NCI-H446 treated with DMSO at 0.1 percent for 48 hours (cell line): ENCODE data around the gene SRC.

Experiments
- DNase-seq: peaks from one replicate; lab custom pipeline; 2025; lab: John Stamatoyannopoulos, UW

SRC gene

DNA sequence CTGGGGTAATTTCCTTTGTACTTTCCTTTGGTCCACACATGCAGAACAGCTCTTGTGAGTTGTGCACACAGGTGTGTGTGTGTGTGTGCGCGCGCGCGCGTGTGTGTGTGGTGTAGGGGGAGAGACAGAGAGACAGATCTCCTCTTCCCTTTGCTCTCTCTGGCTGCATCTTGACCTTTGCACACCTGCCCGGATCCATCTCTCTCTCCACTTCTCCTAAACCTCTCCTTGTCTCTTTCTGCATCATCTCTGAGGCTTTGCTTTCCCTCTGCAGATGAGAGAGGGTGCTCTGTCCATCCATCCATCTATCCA lies 67.0 kb downstream of the SRC start:
- DNase-seq = no peak

DNA sequence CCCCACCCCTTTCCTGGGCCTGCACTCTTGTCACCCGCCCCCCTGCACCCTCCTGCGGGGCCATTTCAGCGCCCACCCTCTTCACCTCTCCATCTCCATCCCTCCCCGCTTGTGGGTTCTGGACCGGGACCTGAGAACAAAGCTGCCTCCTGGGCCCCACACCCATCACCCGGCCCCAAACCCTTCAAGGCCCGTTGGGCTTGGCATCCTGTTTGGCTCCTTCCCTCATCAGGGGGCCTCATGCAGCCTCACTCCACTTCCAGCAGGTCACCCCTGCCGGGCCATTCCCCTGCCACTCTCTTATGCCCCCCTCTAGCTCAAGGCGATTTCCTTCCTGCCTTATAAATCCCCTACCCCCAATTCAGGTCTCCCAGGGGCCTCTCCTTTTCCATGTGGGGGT lies 67.4 kb downstream of the SRC start:
- DNase-seq = no peak

DNA sequence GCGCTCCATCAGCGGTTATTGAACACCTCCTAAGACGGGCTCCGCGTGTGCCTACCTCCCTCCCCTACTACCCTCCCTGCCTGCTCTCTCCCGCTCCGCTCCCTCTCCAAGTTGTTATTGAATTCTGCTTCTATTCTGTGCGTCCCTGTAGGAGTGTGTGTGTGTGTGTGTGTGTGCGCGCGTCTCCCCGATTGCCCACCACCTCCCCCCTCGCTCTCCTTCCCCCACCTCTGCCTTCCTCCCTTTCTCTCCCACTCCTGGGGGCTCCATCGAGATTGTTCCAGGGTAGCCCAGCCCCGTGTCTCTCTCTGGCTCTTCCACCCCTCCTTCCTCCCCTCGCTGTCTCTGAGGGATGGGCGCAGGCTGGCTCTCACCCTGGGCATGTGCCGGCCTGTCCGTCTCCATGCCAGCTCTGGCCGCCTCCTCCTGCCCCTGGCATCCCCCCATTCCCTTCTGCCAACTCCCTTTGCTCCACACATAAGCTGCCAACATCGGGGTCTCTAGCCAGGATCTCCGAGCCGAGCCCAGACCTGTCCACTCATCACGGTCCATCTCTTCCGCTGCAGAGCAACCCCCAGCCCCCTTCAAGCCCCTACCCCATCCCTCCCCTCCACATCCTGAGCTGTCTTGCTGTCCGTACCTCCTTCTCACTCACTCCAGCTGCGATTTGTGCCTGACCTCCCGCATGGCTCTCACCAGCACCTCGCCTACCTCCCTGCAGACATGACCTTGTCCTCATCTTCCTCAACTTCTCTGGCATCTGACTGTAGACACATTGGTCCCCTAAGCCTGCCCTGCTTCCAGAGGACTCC lies 68.5 kb downstream of the SRC start:
- peak; percentile 11 for DNase-seq

DNA sequence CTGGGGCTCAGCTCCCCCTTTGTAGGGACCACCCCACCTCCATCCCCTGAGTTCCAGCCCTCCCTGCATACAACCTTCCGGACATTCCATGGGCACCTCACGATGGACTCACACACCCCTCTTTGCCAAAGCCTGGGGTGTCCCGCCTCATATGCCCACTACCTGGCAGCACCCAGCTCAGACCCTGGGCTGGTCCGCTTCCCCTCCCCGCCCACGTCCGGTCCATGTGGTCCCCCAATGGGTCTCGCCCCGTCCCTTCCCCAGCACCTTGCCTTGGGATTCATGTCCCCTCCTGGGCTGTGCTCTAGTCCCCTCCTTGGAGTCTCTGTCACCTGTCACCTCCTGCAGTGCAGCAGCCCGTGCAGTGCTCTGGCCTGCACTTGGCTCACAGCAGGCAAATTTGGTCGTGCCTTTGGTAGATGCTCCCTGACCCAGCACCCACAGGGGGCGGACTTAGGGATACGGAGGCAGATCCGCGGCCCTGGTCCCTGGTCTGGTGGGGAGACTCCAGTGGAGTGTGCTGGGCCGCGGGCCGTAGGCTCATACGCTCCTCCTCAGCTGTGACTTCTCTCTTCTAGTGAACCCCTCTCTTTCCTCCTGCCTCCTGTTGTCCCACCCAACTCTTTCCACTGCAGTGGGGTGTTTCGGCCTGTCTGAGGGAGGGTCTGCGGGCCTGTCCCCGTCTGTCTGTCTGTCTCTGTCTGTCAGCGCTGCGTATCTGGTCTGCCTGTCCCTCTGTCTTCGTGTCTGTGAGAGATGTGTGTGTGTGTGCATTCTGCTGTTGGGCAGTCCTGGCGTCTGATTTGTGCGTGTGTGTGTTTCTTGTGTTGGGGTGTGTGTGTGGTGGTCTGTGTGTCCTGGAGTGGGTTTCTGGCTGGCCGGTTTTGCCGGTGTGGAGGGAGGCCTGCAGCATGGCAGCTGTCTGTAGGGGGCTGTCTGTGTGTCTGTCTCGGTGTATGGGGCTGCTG lies 69.5 kb downstream of the SRC start:
- no peak for DNase-seq

DNA sequence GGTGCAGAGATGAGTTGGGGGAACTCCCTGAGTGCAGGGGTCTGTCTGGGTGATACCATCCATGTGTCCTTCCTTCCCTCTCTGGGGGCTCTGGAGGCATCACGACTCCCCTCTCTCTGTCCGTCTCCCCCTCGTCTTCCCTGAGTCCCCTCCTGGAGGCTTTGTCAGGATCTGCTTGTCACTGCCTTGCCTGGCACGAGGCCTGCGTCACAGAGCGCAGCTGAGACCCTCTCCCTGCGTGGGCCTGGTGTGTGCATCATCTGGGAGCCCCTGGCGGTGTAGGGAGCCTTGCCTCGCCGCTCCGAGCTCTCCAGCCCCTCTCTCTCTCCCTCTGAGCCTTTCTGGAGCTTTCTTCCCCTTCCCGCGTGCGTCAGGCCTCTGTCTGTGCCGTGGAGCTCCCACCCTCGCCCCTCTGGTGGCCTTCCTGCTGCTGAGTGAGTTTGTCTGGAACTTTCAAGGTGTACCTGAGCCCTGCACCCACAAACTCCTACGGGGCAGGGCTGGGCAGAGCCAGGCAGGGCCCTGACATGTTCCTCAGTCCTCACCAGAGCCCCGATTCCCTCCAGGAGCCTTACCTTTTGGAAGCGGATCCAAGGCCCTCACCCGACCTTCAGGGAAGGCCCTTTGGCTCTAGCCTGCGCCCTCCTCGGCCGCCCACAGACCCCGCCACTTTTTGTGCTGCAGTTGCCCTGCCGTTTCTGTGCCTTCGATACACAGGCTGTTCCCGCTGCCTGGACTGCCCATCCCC lies 70.3 kb downstream of the SRC start:
- DNase-seq = no peak

DNA sequence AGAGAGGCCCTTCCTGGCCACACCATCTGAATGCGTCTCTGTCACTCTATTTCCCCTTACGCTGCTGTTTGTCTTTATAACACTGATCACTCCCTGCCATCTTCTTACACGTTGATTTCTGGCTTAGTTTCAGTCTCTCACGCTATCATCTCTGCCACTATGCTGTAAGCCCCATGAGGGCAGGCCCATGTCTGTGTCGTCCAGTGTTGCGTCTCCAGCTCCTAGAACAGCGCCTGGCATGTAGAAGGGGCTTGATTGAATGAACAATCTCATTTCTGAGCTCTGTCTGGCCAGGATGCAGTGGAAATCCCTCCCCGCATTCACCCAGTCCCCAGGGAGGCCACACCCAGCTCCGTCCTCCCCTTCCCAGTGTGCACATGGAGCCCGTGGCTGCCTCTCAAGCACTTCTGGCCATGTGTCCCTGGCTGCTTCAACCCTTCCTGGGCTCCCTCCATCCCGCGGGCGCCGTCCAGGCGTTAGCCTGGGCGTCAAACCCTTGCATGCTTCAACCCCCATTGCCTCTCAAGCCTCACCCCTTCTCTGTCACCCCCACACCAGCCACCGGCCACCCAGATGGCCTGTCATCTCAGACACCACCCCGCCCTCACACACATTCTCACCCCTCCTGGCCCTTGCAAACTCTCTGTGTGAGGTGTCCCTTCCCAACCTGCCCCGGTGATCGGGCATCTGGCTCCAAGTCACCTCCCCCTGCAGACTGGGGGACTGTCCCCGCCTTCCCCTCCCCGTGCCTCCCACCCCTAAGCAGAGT lies 71.1 kb downstream of the SRC start:
- no peak for DNase-seq

DNA sequence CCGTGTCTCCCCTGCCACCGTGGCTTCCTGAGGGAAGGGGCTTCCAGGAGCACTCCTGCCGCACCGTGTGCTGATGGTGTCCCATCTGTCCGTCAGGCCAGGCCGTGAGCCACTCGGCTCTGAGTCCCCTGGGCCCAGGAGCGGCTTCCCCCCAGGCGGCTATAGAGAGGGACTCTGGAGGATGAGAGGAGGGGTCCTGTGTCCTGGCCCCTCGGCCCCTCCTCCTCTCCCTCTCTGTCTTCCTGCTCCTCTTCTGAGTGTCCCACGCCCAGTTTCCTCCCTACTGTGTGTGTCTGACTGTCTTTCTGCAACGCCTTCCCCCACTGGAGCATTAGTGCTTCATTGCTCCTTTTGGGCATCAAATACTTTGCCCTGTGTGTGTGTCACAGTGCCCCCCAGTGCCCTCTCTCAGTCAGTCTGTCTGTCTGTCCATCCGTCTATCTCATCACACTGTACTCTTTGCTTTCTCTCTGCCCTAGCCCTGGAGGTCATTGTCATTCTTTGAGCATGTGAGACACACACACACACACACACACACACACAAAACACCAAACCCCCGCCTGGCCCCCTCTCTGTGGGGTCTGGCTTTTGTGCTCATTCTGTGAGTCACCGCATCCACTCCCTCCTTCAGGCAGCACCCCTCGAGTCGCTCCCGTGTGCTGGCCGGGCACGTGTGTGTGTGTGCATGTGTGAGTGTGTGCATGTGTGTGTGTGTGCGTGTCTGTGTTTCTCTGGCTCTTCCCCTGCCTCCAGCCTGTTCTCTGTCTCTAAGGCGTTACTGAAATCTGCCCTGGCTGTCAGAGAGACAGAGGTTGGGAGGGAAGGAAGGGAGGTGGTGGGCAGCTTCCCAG lies 71.9 kb downstream of the SRC start:
- DNase-seq = no peak

DNA sequence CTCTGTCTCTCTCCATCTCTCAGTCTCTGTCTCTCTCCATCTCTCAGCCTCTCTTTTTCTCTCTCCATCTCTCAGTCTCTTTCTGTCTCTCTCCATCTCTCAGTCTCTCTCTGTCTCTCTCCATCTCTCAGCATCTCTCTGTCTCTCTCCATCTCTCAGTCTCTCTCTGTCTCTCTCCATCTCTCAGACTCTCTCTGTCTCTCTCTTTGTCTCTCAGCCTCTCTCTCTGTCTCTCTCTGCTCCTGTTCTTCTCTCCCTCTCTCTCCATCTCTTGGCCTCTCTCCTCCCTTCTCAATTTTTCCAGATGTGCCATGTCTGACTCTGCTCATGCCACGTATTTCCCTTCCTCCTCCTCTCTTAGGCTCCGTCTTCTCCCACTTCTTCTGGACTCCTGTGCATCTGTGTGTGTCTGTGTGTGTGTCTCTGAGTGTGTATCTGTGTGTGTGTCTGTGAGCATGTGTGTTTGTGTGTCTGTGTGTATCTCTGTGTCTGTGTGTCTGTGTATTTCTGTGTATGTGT lies 72.7 kb downstream of the SRC start:
- no peak for DNase-seq

DNA sequence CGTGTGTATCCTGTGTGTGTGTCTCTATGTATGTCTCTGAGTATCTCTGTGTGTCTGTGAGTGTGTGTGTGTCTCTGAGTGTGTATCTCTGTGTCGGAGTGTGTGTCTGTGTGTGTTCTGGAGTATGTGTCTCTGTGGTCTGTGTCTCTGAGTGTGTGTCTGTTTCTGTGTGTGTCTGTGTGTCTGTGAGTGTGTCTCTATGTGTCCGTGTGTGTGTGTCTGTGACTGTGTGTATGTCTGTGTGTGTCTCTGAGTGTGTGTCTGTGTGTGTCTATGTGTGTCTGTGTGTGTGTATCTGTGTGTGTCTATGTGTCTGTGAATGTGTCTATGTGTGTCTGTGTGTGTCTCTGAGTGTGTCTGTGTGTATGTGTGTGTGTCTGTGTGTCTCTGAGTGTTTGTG lies 73.4 kb downstream of the SRC start:
- DNase-seq = no peak

DNA sequence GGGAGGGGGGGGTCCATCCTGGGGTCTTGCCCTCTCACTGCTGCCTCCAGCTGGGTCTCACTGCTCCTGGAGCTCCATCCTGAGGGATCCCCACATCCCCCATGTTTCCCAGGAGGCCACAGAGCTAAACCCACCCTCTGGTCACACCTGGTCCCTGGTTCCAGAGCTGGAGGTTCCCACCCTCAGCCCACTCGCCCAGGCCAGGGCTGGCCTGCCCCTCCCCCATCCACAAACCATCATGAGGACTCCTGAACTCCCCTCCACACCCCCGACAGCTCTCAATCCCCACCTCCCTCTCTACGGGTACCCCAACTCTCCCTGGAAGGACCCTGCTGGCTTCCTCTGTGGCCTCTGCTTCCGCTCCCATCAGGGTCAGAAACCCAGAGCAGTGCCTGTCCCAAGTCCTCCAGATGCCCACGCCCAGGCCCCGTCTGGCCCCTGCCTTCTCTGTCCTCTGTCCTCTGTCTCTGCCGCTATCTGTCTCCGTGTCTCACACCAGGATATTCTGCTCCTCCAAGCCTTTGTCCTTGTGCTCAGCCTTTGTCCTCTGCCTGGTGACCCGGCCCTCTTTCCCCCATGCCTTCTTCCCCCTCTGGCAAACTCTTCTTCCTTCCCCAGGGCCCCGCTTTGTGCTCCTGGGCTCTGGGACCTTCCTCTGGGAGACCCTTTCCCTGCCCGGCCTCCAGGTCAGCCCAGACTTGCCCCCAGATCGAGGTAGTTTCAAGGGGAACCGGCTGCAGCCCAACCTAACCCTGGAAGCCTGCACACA lies 74.0 kb downstream of the SRC start:
- DNase-seq = no peak

DNA sequence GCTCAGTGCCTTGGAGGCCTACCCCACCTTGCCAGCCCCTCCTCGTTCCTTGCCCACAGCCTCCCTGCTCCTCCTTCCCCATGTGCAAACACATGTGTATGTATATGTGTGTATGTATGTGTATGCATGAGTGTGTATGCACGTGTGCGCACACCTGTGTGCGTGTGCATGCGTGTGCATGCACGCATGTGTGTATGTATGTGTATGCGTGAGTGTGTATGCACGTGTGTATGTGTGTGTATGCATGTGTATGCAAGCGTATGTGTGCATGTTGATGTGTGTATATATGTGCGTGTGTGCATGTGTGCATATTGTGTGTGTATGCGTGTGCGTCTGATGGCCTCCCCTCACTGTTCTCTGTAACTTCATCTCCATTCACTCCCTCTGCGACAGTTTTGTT lies 74.7 kb downstream of the SRC start:
- no peak for DNase-seq

DNA sequence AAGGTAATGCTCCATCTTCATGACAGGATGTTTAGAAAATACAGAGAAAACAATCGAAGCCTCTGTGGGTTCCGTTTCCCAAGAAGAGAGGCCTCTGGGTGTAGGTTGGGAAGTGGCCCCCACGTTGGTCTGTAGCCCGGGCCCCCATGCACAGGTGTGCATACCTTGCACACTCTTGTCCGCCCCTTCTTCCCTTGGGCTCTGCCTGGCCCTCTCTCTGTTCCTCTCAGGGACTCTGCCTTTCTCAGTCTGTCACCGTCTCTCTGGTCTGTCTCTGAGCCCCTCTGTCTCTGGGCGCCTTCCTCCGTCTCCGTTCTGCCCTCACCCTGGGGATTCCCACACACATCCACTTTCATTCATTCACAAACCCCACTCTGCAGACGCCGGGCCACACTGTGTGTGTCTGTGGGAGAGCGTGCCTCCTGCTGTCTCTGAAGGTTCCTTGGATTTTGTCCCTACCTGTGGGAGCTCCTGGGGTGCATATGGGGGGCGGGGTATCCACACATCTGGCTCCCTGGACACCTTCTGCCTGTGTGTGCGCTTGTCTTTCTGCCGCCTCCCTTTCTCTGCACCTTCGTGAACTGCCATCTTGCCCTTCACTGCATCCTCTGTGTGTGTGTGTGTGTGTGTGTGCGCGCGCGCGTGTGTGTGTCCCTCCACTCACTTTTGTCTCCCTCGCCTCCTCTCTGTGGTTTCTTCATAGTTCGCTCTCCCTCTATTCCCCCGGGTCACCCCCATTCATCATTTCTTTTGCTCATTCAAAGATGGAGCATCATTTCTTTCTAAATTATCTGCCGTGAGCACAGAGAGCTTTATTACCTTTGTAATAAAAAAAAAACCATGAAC lies 75.3 kb downstream of the SRC start:
- DNase-seq = no peak

DNA sequence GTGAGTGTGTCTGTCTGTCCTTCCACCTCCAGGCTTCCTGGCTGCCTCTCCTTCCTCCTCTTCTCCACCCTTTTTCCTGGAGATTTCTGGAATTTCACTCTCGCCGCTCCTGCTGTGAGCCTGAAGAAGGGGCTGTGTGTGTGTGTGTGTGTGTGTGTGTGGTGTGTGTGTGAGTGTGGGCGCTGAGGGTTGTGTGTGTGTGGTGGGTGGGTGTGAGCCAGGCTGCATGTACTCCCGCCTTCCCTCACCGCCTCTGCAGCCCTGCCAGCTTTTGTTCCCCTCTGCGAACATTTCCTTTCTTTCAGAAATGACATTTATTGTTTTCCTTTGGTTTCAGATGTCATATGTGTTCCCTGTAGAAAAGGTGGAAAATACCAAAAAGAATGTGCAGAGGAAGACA lies 76.0 kb downstream of the SRC start:
- DNase-seq = no peak

DNA sequence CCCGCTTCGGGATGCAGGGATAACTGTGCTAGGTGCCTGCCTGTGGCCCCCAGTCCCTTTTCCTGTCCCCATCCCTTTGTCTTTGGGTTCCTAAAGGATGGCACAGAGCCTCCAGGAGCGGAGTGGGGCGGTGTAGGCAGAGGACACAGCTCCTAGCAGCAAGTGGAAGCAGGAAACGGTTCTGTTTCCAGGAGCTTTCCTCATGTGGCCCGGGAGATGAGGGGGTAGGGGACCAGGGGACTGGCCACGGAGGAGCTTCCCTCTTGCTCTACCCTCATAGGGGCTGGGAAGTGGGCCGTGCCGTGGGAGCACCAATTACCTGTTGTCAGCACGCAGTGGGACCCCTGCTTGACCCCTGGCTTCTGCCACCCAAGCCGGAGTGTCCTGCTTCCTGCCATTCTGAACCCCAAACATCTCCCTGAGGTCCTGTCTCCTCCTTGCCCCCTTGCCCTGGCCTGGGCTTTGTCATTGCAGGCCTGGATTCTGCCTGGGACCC lies 76.9 kb downstream of the SRC start:
- no peak for DNase-seq

DNA sequence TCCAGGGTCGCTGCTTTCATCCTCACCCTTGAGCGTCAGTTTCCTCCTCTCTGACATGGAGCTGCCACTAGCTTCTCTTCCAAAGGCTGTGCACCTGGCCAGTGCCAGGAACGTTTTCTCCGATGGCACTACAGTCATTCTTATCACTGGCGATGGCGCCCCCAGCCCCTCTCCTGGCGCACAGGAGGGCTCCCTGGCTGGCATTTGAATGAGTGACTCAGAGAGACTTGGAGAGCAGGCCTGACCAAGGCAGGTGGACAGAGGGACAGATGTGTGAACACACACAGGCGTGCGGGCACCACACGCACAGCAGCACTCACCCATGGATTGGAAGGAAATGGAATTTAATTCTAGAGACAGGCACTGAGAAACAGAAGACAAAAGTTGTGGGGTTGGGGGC lies 77.6 kb downstream of the SRC start:
- no peak for DNase-seq

DNA sequence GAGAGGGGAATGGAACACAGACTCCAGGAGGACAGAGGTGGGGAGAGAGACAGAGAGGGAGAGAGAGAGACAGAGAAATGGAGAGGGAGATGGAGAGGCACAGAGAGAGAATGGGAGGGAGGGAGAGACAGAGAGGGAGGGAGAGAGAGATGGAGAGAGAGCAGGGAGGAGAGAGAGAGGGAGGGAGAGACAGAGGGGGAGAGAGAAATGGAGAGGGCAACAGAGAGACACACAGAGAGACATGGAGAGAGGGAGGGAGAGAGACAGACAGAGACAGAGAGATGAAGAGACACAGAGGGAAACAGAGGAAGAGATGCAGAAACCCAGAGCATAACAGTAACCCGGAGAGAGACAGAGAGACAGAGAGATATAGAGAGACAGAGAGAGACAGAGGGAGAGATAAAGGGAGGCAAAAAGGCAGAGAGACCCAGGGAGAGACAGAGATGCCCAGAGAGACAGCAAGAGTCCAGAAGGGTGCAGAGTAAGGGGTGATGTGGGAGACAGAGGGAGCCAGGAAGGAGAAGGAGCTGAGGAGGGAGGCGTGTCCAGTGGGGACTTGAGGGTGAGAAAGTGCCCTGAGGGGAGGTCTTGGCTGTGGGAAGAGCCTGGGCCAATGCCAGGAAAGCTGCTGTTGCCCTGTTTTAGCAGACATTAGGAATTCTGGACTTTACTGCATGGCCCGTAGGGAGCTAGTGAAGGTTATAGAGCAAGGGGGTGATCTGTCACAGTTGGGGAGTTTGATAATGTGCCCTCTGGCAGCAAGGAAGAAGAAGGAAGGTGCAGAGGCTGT lies 78.3 kb downstream of the SRC start:
- DNase-seq = no peak

DNA sequence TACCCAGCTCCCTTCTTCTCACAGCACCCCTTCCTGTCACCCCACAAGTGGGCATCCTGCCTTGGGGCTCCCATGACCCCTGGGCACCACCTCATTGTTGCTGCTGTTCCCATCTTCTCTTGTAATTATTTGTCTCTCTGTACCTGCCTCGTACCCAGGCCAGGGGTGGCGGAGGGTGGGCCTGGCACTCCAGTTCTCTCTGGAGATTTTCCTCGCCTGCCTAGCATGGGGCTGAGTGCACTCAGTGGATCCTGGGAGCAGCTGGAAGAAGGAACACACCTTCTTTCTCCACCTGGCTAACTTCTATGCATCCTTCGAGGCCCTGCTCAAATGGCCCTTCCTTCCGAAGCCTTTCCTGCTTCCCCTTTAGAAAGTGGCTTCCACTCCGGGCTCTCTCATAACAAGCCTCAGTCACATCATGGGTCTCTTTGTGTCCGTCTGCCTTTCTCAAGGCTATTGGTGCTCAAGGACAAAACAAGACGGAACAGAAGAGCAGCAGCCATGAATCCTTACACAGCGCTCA lies 79.2 kb downstream of the SRC start:
- no peak for DNase-seq

DNA sequence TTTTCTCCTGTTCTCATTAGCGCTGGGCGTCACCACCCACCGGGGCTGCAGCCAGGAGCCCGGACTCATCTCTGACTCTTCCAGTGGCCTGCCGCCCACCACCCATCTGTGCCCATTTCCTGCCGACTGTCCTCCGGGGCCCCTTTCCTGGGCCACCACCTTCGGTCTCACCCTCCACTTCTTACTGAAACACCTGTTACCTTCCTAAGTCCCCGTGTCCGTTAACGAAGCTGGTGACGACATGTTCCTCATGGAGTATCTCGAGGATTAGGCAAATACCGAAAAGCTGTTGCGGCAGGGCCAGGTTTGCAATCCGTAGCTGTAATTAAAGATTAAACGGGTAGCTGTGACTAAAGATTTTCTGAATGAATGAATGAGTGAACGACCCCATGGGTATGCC lies 80.2 kb downstream of the SRC start:
- DNase-seq = no peak
